Measurements from ENCODE around the gene CC2D1A. TPM values are rescaled to one million over a fixed set of nuclear protein-coding genes. Genes with fewer than 3 reads are reported as not detected.

The CC2D1A gene
- total RNA-seq, 1 donor from 2014 or later = 6.6 TPM

- no peak for DNase-seq (ENCODE audit: low read depth, low spot score)
These were observed 28.7 kb upstream of the CC2D1A start for GRCh38 chr19:13877303-13877702.

GRCh38 chr19:13880059-13881043, 25.6 kb upstream of the CC2D1A start:
- peak; percentile 63 for DNase-seq (ENCODE audit: low read depth, low spot score)

- DNase-seq (ENCODE audit: low read depth, low spot score) = no peak
These were observed 24.7 kb upstream of the CC2D1A start for GRCh38 chr19:13881251-13881691.

GRCh38 chr19:13881692-13882418, 24.1 kb upstream of the CC2D1A start:
- no peak for DNase-seq (ENCODE audit: low read depth, low spot score)

GRCh38 chr19:13882419-13882795, 23.6 kb upstream of the CC2D1A start:
- no peak for DNase-seq (ENCODE audit: low read depth, low spot score)

GRCh38 chr19:13882836-13883235, 23.2 kb upstream of the CC2D1A start:
- no peak for DNase-seq (ENCODE audit: low read depth, low spot score)

- DNase-seq (ENCODE audit: low read depth, low spot score) = no peak
These were observed 22.4 kb upstream of the CC2D1A start for GRCh38 chr19:13883516-13884064.

GRCh38 chr19:13884726-13885591, 21.0 kb upstream of the CC2D1A start:
- DNase-seq (ENCODE audit: low read depth, low spot score) = no peak

- DNase-seq (ENCODE audit: low read depth, low spot score) = no peak
These were observed 20.1 kb upstream of the CC2D1A start for GRCh38 chr19:13885826-13886365.

- no peak for DNase-seq (ENCODE audit: low read depth, low spot score)
These were observed 19.0 kb upstream of the CC2D1A start for GRCh38 chr19:13887018-13887436.

GRCh38 chr19:13887517-13887916, 18.5 kb upstream of the CC2D1A start:
- no peak for DNase-seq (ENCODE audit: low read depth, low spot score)

- DNase-seq (ENCODE audit: low read depth, low spot score) = no peak
These were observed 17.7 kb upstream of the CC2D1A start for GRCh38 chr19:13888281-13888680.

- DNase-seq (ENCODE audit: low read depth, low spot score) = no peak
These were observed 15.9 kb upstream of the CC2D1A start for GRCh38 chr19:13890136-13890535.

- DNase-seq (ENCODE audit: low read depth, low spot score) = no peak
These were observed 13.1 kb upstream of the CC2D1A start for GRCh38 chr19:13892870-13893269.

- no peak for DNase-seq (ENCODE audit: low read depth, low spot score)
These were observed 11.4 kb upstream of the CC2D1A start for GRCh38 chr19:13894552-13894951.

- no peak for DNase-seq (ENCODE audit: low read depth, low spot score)
These were observed 9.8 kb upstream of the CC2D1A start for GRCh38 chr19:13896227-13896626.

- no peak for DNase-seq (ENCODE audit: low read depth, low spot score)
These were observed 6.6 kb upstream of the CC2D1A start for GRCh38 chr19:13899393-13899792.

- no peak for DNase-seq (ENCODE audit: low read depth, low spot score)
These were observed 6.0 kb upstream of the CC2D1A start for GRCh38 chr19:13899912-13900584.

- DNase-seq (ENCODE audit: low read depth, low spot score) = no peak
These were observed 2.9 kb upstream of the CC2D1A start for GRCh38 chr19:13902993-13903555.

- no peak for DNase-seq (ENCODE audit: low read depth, low spot score)
These were observed 512 bp downstream of the CC2D1A start for GRCh38 chr19:13906521-13906904.

Measured in pulmonary artery endothelial cell (primary cell).